MV-4-11 (cell line): ENCODE data around the gene SNTG2.
"Not testable (repeated sequence)": the region's sequence is repeated elsewhere in the genome, so short reads cannot be mapped to it uniquely, and the experiment has no call there.

Experiments
- DNase-seq: peaks from one replicate; lab custom pipeline; 2025; lab: John Stamatoyannopoulos, UW

SNTG2 gene

GRCh38 chr2:1378456-1379150, 428.0 kb downstream of the SNTG2 start:
- no peak for DNase-seq

DNA sequence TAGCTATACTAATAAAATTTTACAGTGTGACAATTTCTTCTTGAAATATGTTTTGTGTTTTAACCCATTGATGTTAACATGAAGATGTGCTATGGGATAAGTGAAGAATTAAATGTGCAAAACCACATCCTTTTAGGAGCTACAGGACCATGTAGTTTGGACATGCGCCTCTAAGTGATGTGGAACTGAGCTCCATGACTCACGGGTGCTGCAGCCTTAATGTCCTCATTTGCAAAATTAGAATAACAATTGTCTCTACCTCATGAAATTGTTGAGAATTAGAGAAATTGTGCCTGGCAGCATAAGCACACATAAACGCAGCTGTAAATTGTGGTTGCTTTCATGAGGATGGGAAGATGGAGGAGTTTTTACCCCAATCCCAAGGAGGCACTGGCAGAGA, 431.0 kb downstream of the SNTG2 start:
- DNase-seq: no peak

DNA sequence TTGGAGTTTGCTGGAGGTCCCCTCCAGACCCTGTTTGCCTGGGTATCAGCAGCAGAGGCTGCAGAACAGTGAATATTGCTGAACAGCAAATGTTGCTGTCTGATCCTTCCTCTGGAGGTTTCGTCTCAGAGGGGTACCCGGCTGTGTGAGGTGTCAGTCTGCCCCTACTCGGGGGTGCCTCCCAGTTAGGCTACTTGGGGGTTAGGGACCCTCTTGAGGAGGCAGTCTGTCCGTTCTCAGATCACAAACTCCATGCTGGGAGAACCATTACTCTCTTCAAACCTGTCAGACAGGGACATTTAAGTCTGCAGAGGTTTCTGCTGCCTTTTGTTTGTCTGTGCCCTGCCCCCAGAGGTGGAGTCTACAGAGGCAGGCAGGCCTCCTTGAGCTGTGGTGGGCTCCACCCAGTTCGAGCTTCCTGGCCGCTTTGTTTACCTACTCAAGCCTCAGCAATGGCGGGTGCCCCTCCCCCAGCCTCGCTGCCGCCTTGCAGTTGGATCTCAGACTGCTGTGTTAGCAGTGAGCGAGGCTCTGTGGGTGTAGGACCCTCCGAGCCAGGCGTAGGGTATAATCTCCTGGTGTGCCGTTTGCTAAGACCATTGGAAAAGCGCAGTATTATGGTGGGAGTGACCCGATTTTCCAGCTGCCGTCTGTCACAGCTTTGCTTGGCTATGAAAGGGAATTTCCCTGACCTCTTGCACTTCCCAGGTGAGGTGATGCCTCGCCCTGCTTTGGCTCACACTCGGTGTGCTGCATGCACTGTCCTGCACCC, 437.5 kb downstream of the SNTG2 start:
- not testable (repeated sequence) for DNase-seq

DNA sequence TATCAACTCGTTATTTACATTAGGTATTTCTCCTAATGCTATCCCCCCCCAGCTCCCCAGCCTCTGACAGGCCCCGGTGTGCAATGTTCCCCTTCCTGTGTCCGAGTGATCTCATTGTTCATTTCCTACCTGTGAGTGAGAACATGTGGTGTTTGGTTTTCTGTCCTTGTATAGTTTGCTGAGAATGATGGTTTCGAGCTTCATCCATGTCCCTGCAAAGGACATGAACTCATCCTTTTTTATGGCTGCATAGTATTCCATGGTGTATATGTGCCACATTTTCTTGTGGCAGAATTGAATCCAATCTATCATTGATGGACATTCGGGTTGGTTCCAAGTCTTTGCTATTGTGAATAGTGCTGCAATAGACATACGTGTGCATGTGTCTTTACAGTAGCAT, 439.5 kb downstream of the SNTG2 start:
- DNase-seq: not testable (repeated sequence)

- no peak for DNase-seq
Measured at GRCh38 chr2:1393321-1393720, 442.7 kb downstream of the SNTG2 start.

DNA sequence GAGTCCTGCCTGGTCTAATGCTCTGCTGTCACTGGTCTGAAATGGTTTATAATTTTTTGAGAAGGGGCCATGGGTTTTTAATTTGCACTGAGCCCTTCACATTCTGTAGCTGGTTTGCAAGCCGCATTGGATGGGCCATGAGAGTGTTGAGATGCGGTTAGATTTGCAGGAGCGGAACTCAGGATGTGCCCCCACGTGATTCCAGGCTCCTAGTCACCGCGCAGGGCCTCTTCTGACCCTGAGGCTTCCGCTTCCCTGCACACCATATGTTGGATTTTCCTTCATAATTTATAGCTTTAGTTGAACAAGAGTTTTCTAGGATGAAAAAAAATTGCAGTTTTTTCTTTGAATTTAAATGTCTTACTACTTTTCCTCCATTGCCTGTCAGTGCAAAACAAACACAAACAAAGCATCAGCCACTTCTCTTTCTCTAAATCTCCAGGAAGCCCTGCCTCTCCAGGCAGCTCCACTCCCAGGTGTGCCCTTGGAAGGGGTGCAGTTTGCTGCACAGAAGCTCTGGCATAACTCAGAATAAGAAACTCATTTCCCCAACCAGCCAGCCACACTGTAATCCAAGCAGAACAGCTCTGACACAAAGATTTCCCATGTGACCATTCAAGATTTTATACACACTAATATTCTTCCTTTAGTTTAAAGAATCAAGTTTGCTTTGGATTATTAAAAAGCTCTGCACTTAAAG, 444.2 kb downstream of the SNTG2 start:
- DNase-seq: no peak

DNA sequence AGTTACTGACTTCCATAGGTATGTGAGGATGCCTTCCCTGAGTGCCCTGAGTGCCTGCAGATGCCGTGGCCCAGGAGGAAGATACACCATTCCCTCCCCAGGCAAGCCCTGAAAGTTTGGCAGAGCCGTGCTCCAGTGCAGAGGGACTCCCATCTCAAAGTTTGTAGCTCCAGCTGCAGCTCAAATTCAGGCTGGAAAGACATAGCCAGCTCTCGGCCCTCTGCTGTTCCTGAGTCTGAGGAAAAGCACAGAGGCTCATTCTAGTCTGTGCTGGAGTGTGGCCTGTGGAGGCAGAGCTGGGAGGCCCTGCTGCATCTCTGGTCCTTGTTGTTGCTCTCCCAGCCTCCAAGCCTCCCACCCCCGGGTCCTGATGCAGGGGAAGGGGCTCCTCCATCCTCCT, 446.7 kb downstream of the SNTG2 start:
- DNase-seq: no peak

GRCh38 chr2:1398191-1398590, 447.5 kb downstream of the SNTG2 start:
- DNase-seq: no peak

DNA sequence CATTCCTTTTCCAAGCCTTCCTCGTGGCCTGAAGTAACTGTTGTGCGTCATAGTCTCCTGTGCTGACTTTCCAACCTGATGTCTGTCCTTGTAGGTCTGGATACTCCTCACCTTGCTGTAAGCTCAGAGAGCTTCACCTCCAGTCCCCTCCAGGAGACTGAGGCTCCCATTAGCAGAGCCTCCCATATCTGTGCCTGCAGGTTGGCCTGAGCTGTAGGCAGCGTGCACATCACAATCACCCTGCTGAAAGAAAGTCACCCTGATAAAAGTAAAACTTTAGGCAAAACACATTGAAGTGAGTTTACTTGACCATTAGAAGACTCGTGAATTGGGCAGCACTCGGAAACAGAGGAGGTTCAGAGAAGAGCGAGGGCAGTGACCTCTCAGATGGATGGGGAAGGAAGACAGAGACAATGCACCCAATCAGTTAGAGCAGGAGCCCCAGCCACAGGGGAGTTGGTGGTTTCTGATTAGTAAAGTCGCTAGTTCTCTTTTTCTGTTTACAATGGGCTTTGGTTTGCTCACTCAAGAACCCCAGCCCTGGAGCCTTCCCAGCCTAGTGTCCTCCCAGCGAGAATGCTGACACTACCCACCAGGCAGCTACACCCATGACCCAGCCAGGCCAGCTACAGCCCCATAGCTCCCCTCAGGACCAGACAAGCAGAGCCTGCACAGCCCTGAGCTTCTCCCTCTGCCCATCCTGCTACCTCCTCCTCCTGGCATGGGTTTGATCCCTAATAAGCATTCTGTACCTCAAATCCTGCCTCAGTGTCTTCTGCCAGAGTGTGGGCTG, 450.5 kb downstream of the SNTG2 start:
- peak; percentile 58 for DNase-seq

GRCh38 chr2:1402064-1402463, 451.4 kb downstream of the SNTG2 start:
- no peak for DNase-seq

DNA sequence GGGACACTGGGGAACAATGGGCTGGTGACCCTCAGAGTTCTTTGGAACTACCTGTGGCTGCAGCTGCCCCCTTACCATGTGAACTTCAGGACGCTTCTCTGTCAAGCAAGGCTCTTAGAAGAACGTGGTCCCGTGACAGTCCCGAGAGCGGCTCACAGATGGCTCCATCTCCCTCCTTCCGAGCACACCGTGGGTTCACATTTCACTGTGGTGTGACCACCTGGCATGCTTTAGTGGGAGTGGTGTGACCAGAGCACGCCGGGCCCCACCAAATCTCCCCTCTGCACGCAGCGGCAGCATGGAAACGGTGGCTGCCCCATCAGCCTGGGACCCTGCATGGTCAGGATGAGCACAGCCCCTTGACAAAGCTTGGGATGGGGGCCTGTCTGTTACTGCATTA, 452.9 kb downstream of the SNTG2 start:
- no peak for DNase-seq

DNA sequence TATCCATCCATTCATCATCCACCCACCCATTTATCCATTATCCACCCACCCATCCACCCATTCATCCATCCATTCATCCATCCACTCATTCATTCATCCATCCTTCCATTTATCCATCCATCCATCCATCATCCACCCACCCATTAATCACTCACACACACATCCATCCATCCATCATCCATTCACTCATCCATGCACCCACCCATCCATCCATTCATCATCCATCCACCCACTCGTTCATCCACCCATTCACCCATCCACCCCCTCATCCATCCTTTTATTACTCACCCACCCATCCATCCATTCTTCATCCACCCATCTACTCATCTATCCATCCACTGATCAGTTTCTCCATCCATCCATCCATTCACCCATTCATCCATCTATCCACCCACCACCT, 454.5 kb downstream of the SNTG2 start:
- no peak for DNase-seq

DNA sequence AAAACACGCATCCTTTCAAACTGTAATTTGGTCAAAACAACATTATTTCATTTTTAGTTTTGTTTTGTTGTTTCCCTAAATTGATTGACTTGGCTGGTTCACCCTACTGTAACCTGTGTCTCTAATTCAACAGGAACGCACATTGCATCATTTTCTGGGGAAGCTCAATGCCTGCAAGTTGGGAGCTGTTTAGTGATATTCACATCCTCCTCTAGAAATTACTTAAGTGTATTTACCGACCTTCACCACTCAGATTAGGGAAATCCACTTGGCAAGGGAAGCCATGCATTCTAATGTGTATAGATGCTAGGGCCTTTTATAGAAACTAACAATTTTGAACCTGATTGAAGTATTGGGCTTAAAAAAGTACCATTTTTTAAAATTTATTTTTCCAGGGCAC, 455.3 kb downstream of the SNTG2 start:
- no peak for DNase-seq

DNA sequence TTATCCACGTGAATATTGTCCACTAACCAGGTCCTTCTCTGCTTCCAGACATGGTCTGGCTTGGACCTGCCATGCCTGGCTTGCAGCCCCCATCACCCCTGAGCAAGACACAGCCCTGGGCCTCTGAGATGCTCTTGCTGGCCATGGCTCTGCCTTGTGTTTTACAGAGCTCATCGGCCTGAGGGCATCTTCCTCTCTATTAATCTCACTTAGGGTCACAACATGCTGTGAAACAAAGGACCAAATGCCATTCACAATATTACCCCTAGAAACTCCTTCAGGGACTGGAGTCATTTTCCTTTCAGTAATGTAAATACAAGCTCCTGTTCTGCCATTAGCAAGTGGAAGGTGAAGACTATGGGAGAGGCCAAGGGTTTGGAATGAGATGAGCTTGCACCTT, 455.8 kb downstream of the SNTG2 start:
- DNase-seq: no peak

- no peak for DNase-seq
Measured at GRCh38 chr2:1407950-1408675, 457.5 kb downstream of the SNTG2 start.

DNA sequence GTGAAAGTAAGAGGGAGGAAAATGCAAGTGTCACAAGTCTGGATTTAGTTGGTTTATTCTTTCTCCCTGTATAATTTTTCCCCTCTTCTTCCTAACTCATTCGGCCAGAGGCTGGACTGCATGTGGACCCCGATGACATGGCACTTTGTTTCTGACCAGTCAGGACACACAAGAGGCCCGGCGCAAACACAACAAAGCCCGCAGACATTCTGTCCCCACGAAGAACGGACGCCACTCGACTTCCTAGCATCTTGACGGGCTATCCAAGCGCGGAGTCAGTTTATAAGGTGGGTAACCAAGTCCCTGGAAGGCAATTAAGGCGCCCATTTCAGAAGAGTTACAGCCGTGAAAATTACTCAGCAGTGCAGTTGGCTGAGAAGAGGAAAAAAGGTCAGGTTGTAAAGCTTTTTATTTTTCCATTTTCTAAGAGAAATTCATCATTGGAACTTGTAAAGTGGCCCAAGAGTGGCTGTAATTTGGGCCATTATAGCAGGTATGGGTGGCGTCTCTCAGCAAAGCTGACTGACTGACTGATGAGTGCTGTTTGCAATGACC, 462.6 kb downstream of the SNTG2 start, which contains the start of gene TPO:
Gene TPO, plus strand, starts transcription at position 308 of the 555 bp plus-strand sequence. CDS start 946 bp downstream, outside the sequence.
- DNase-seq: no peak

DNA sequence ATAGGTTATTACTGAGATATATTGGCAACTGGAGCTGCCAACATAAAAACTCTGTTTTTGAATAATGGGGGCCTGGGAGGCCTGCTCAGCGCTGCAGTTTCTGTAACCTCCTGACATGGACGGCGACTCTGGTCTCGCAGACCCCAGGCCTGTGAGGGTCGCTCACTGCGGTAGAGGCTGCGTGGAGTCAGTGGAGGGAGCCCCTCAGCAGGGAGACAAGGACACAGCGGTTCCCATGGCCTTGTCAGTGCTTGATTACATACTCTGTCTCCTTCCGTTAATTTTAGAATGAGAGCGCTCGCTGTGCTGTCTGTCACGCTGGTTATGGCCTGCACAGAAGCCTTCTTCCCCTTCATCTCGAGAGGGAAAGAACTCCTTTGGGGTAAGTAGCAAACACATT, 463.5 kb downstream of the SNTG2 start:
- DNase-seq: no peak

DNA sequence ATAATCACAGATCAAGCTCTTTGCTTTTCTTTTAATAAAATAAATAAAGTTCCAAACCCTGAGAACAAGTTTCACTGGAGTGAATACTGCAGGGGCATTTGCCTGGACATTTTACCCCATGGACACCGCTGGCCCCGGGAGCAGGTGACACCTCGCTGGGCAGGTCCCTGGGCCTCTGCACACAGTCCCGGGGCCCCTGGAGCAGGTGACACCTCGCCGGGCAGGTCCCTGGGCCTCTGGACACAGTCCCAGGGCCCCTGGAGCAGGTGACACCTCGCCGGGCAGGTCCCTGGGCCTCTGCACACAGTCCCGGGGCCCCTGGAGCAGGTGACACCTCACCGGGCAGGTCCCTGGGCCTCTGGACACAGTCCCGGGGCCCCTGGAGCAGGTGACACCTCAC, 464.3 kb downstream of the SNTG2 start:
- DNase-seq: not testable (repeated sequence)

DNA sequence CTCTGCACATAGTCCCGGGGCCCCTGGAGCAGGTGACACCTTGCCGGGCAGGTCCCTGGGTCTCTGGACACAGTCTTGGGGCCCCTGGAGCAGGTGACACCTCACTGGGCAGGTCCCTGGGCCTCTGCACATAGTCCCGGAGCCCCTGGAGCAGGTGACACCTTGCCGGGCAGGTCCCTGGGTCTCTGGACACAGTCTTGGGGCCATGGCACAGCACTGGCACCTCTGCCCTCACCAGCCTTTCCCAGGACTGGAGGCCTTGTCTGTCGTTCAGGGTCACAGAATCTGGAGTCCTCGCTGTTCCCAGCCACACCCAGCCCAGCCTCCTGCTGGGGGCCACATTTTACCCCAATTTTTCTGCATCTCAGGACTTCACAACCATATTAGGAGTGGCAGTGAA, 464.9 kb downstream of the SNTG2 start:
- no peak for DNase-seq
